Heart left ventricle (tissue), 16 donors: ENCODE measurements around the gene TRAM1L1. TPM values are rescaled to one million over a fixed set of nuclear protein-coding genes. Genes with fewer than 3 reads are reported as not detected.

Experiments used
- ATAC-seq, 4 donors: fragments of 200-7000 bp; cut with Tn5 transposase; one replicate each; pipeline ENCODE4 v1.9.1; 2020 to 2022; ENCODE audit warnings: moderate library complexity in 4 of 4, mild to moderate bottlenecking in 3 of 4, moderate number of reproducible peaks in 1 of 4
- DNase-seq, 5 donors: peaks; one replicate each; pipeline ENCODE4 v3.0.0-alpha.2; 2020
- H3K27ac ChIP-seq, 12 donors: fragments of 200-600 bp; sonication (generic) in 4 of 12; one replicate each; pipeline versions ENCODE4 v1.5.0 to v1.8.0; 2016 to 2022; ENCODE audit warnings: mild to moderate bottlenecking in 2 of 12
- H3K27me3 ChIP-seq, 9 donors: fragments of 200-600 bp; sonication (generic) in 2 of 9; one replicate each; pipeline versions ENCODE4 v1.5.1 to v1.8.0; 2016 to 2022; ENCODE audit warnings: mild to moderate bottlenecking in 3 of 9
- H3K36me3 ChIP-seq, 9 donors: fragments of 200-600 bp; sonication (generic) in 2 of 9; one replicate each; pipeline versions ENCODE4 v1.5.0 to v1.8.0; 2018 to 2022; ENCODE audit warnings: mild to moderate bottlenecking in 2 of 9
- H3K4me1 ChIP-seq, 12 donors: fragments of 200-600 bp; sonication (generic) in 4 of 12; one replicate each; pipeline versions ENCODE4 v1.5.0 to v1.8.0; 2016 to 2022; ENCODE audit warnings: mild to moderate bottlenecking in 3 of 12
- H3K4me3 ChIP-seq, 12 donors: fragments of 200-600 bp; sonication (generic) in 4 of 12; one replicate each; pipeline versions ENCODE4 v1.5.0 to v1.8.0; 2017 to 2022; ENCODE audit warnings: mild to moderate bottlenecking in 9 of 12, moderate library complexity in 4 of 12
- H3K9me3 ChIP-seq, 12 donors: fragments of 200-600 bp; sonication (generic) in 4 of 12; one replicate each; pipeline versions ENCODE4 v1.5.0 to v1.8.0; 2016 to 2022; ENCODE audit warnings: mild to moderate bottlenecking in 1 of 12
- CTCF ChIP-seq, 12 donors: fragments of 200-600 bp; sonication (generic) in 4 of 12; IDR thresholded peaks; one replicate each; pipeline versions ENCODE4 v1.5.0 to v1.8.0; 2018 to 2022; ENCODE audit warnings: antibody characterized with exemption in 12 of 12, mild to moderate bottlenecking in 5 of 12
- POLR2A ChIP-seq, 2 donors: fragments of 450-650 bp; IDR thresholded peaks; one replicate each; pipeline ENCODE4 v1.6.1; 2017; ENCODE audit warnings: antibody characterized with exemption in 2 of 2, mild to moderate bottlenecking in 2 of 2, moderate library complexity in 2 of 2
- WGBS, 4 donors: extraction: QIAGEN DNeasy Blood & Tissue Kit in 2 of 4; methylation state at CpG; one replicate each; pipeline versions ENCODE4 v1.1.5 to v1.1.7; 2013 to 2018; 5-methylcytosine and 5-hydroxymethylcytosine counted together
- intact Hi-C, 10 donors: fragments of 100-400 bp; cut with DNase I; formaldehyde crosslinking; loops; one replicate each; pipeline versions ENCODE4 v1.11.1 to v1.14.2; 2022
- long read RNA-seq, 3 donors: library from polyadenylated mRNA; unstranded; transcript quantifications; one replicate each; pipeline ENCODE4 v2.0.0, GENCODE V29; 2020 to 2021
- polyA plus RNA-seq, 2 donors: library from polyadenylated mRNA; stranded (reverse); fragments of 200-250 nt; gene quantifications; one replicate each; pipeline ENCODE4 v1.2.3, GENCODE V29; 2013
- total RNA-seq, 9 donors: library from RNA; depleted of rRNA in 2 of 9; stranded (reverse); fragments of >200 nt in 2 of 9; fragmentation: NEBNext Ultra II Directional in 3 of 9; extraction: Animal tissue kit (Norgen Biotek cat#: 25700) in 3 of 9; gene quantifications; one replicate each; pipeline versions ENCODE4 v1.1.0 to v1.2.4, GENCODE V29; 2016 to 2023
- donor health status: ischemic (EF 13 %, LVEDD 7.1; RV severe dilation, severe dysfunction).
- donor health status: healthy with polysubstance abuse.
- donor health status: DM: no; HTN: yes; CAD: no.
- donor health status: DM: no; HTN: no; CAD: no.
- donor health status: ischemic (EF 25% LVEDD 6.9; RV normal size, moderate dysfunction).
- donor health status: ischemic (EF 25% LVEDD 5.7; RV mildly dilated, moderate dysfunction).
- donor health status: healthy.
- donor health status: DM: yes; HTN: yes; CAD: no.
- donor health status: ischemic (EF 35%, LVEDD 5.7; RV mildly dilated, moderate dysfunction).
- donor health status: nonischemic (EF 11% LVEDD 7.7; RV severe dilation, severe dysfunction).
- donor health status: DM: yes; HTN: yes; CAD: no.
- donor health status: PGD.
- donor health status: ischemic (EF 29% LVEDD 5.4; RV normal size, mild dysfunction).
- donor health status: nonischemic (EF 23%, LVEDD 6.1; RV moderate dilation, normal function).

The TRAM1L1 gene
- 1 to 10 TPM in 3 of 9 donors, under 1 TPM in 6; 0.26 to 1.3 (median 0.83) TPM for total RNA-seq
- under 1 TPM; 0.34 to 0.35 TPM for polyA plus RNA-seq
- long read RNA-seq, donor 1, partial matches to known transcripts = 0 of 3 reads
- long read RNA-seq, donor 1, other reads (novel, unspliced or antisense) = 0 of 3 reads
- long read RNA-seq, donor 2, partial matches to known transcripts = 0 of 3 reads
- long read RNA-seq, donor 2, other reads (novel, unspliced or antisense) = 0 of 3 reads
- long read RNA-seq, donor 3 = 0 reads

GRCh38 chr4:117084866-117085701, at the start of gene TRAM1L1:
TRAM1L1 (minus strand) TSS chr4:117085576; CDS start chr4:117085393, 183 bp downstream.
- WGBS, 4 donors = 6 to 8% (median 6%) methylated on average over 34 to 45 of the region's 45 CpGs
- peak; percentile 42 to 94 (median 88) for ATAC-seq
- H3K4me3 ChIP-seq = peak within 1 kb of the TSS; percentile 40 to 70 (median 56)
- H3K9me3 ChIP-seq = peaks cover 0 to 6% (median 0%) of the 10 kb centered on the region in 12 donors
- intact Hi-C loops = no loop called here
- no peaks in the 10 kb centered on the region for H3K36me3 ChIP-seq
- H3K27ac ChIP-seq = peak within 1 kb of the TSS in 6 of 12 donors; percentile 8 to 60 (median 42)
- DNase-seq = peak; percentile 38 to 76 (median 68)
- peaks cover 0 to 6% (median 0%) of the 10 kb centered on the region in 12 donors for H3K4me1 ChIP-seq
- no peaks in the 10 kb centered on the region for H3K27me3 ChIP-seq
- TF ChIP-seq CTCF (IDR thresholded peaks at IDR 0.05) (peak in 3 of 12 donors; percentile 11 to 27 (median 20)), POLR2A (IDR thresholded peaks at IDR 0.05) (no peak)

GRCh38 chr4:117134386-117134785, 49.0 kb upstream of the TRAM1L1 start:
- no peaks in the 10 kb centered on the region for H3K36me3 ChIP-seq
- H3K27ac ChIP-seq = no peak overlapping the region
- 6 to 15% (median 10%) methylated on average over 4 of the region's 4 CpGs for WGBS, 4 donors
- peaks cover 0 to 23% (median 0%) of the 10 kb centered on the region in 12 donors for H3K9me3 ChIP-seq
- no peak for DNase-seq
- intact Hi-C loops = no loop called here
- TF ChIP-seq CTCF (IDR thresholded peaks at IDR 0.05) (peak in 3 of 12 donors; percentile 5 to 25 (median 17)), POLR2A (IDR thresholded peaks at IDR 0.05) (no peak)
- H3K4me3 ChIP-seq = no peak overlapping the region
- no peak for ATAC-seq
- no peaks in the 10 kb centered on the region for H3K27me3 ChIP-seq
- no peaks in the 10 kb centered on the region for H3K4me1 ChIP-seq

GRCh38 chr4:117096886-117097285, 11.5 kb upstream of the TRAM1L1 start:
- Histone ChIP-seq H3K4me3 (no peak overlapping the region), H3K27me3 (no peaks in the 10 kb centered on the region), H3K27ac (no peak overlapping the region), H3K36me3 (no peaks in the 10 kb centered on the region), H3K9me3 (no peaks in the 10 kb centered on the region), H3K4me1 (no peaks in the 10 kb centered on the region)
- DNase-seq (no peak), ATAC-seq (no peak)
- intact Hi-C loops = no loop called here
- TF ChIP-seq CTCF (IDR thresholded peaks at IDR 0.05) (no peak), POLR2A (IDR thresholded peaks at IDR 0.05) (no peak)

GRCh38 chr4:117096462-117096861, 11.1 kb upstream of the TRAM1L1 start:
- ATAC-seq = no peak
- 83 to 85% (median 84%) methylated on average over 5 of the region's 5 CpGs for WGBS, 4 donors
- TF ChIP-seq POLR2A (IDR thresholded peaks at IDR 0.05) = no peak
- no peak for TF ChIP-seq CTCF (IDR thresholded peaks at IDR 0.05)
- DNase-seq = no peak
- Histone ChIP-seq H3K4me3 (no peak overlapping the region), H3K4me1 (no peaks in the 10 kb centered on the region), H3K27ac (no peak overlapping the region), H3K9me3 (no peaks in the 10 kb centered on the region), H3K27me3 (no peaks in the 10 kb centered on the region), H3K36me3 (no peaks in the 10 kb centered on the region)
- intact Hi-C loops = no loop called here
